ENCODE measurements around the gene DCD.

DNA sequence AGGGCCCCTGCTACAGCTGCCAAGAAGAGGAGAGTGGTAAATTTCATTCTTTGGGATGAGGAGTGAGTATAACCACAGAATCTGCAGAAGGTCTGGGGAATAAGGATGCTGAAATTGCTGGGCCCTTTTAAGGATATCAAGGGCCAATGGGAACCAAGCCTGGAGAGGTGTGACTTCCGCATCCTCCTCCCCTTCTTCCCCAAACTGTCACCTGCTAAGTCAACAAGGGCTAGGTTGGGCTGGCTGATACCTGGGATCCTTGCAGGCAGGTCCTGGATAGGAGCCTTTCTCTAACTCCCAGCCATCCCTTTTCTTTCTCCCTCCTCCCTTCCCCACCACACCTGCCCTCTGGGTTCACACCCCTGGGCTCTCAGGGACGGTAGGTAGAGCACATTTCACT, 13.4 kb downstream of the DCD start, which contains the start of gene LACRT:
- no peak for TF ChIP-seq EP300 (IDR thresholded peaks at IDR 0.05)
- no peak for TF ChIP-seq POLR2A (IDR thresholded peaks at IDR 0.05)
- TF ChIP-seq, protein P1, sequence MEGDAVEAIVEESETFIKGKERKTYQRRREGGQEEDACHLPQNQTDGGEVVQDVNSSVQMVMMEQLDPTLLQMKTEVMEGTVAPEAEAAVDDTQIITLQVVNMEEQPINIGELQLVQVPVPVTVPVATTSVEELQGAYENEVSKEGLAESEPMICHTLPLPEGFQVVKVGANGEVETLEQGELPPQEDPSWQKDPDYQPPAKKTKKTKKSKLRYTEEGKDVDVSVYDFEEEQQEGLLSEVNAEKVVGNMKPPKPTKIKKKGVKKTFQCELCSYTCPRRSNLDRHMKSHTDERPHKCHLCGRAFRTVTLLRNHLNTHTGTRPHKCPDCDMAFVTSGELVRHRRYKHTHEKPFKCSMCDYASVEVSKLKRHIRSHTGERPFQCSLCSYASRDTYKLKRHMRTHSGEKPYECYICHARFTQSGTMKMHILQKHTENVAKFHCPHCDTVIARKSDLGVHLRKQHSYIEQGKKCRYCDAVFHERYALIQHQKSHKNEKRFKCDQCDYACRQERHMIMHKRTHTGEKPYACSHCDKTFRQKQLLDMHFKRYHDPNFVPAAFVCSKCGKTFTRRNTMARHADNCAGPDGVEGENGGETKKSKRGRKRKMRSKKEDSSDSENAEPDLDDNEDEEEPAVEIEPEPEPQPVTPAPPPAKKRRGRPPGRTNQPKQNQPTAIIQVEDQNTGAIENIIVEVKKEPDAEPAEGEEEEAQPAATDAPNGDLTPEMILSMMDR (IDR thresholded peaks at IDR 0.05), result no peak

Measured in upper lobe of left lung (tissue), 4 donors.